GM06990 (cell line): ENCODE measurements around the gene MYRF.

Experiments used
- DNase-seq: peaks from one replicate; pipeline ENCODE4 v3.0.0-alpha.2; 2011; ENCODE audit not compliant: insufficient read length; ENCODE audit errors: extremely low read depth
- H3K27me3 ChIP-seq: replicated peaks from 2 replicates; pipeline ENCODE4 v1.6.0; 2011; ENCODE audit warnings: low read length; ENCODE audit not compliant: control insufficient read depth, insufficient read depth
- H3K36me3 ChIP-seq: 2 replicates; pipeline ENCODE4 v1.5.1; 2011; ENCODE audit warnings: low read length; ENCODE audit not compliant: control insufficient read depth, insufficient read depth
- H3K4me3 ChIP-seq: replicated peaks from 2 replicates; pipeline ENCODE4 v1.5.1; 2011; ENCODE audit warnings: low read depth, mild to moderate bottlenecking, control low read depth, low read length
- TF ChIP-seq, protein P1 (sequence below): IDR thresholded peaks from 2 replicates; pipeline ENCODE4 v1.5.1; 2011; ENCODE audit warnings: low read length, control low read depth, mild to moderate bottlenecking, inconsistent platforms; ENCODE audit not compliant: insufficient read depth, poor library complexity, severe bottlenecking

The MYRF gene

GRCh38 chr11:61751384-61751783, 1.1 kb upstream of the MYRF start:
- no peak for DNase-seq
- TF ChIP-seq, protein P1, sequence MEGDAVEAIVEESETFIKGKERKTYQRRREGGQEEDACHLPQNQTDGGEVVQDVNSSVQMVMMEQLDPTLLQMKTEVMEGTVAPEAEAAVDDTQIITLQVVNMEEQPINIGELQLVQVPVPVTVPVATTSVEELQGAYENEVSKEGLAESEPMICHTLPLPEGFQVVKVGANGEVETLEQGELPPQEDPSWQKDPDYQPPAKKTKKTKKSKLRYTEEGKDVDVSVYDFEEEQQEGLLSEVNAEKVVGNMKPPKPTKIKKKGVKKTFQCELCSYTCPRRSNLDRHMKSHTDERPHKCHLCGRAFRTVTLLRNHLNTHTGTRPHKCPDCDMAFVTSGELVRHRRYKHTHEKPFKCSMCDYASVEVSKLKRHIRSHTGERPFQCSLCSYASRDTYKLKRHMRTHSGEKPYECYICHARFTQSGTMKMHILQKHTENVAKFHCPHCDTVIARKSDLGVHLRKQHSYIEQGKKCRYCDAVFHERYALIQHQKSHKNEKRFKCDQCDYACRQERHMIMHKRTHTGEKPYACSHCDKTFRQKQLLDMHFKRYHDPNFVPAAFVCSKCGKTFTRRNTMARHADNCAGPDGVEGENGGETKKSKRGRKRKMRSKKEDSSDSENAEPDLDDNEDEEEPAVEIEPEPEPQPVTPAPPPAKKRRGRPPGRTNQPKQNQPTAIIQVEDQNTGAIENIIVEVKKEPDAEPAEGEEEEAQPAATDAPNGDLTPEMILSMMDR: no peak
- H3K27me3 ChIP-seq: peaks cover 2% of the 10 kb centered on the region
- no peak overlapping the region for H3K4me3 ChIP-seq
- H3K36me3 ChIP-seq: no peaks in the 10 kb centered on the region

DNA sequence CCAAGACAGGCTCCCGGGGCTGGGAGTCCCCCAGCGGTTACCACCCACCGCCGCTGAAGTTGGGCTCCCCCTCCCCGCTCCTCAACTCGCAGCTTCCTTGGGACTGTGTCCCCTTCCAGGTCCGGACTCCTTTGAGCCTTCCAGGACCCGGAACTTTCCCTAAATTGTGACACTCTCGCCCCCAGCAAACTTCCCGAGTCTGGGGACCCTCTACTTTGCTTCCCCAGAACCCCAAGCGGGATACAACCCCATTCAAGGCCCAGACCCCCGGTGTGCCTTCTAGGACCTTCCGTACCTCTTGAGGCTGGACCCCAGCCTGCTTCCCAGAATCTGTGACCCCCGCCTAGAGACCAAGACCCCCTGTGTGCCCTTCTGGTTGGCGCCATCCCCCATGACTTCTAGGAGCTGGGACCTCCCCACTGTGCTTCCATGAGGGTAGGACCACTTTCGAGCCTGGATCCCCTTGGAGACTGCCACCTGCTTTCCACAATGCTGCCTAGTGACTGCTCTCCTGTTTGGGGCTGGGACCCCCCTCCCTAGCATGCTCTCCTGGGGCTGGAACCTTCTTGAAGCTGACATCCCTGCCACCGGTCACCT, 587 bp downstream of the MYRF start:
- Histone ChIP-seq H3K27me3 (peaks cover 2% of the 10 kb centered on the region), H3K36me3 (no peaks in the 10 kb centered on the region), H3K4me3 (no peak overlapping the region; the same call in 1 of the 2 replicates)
- no peak for DNase-seq
- TF ChIP-seq, protein P1: no peak

DNA sequence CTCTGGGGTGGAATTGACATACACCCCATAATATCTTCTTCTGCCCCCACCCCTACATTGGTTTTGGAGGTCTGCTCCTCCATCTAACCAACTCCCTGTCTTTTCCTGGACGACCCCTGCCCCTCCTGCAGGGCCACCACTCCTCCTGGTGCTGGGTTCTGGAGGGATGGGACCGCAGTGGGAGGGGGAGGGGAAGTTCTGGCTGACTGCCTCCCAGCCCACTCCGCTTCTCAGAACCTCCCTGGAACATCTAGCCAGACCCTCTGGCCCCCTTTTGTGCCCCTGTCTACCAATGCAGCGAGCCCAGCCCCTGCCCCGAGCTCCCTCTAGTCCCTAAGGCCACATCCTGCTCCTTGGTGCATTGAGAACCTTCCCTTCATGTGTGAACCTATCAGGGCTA, 1.2 kb downstream of the MYRF start:
- H3K36me3 ChIP-seq: no peaks in the 10 kb centered on the region
- peaks cover 2% of the 10 kb centered on the region for H3K27me3 ChIP-seq
- DNase-seq: no peak
- TF ChIP-seq, protein P1: no peak
- no peak overlapping the region for H3K4me3 ChIP-seq

DNA sequence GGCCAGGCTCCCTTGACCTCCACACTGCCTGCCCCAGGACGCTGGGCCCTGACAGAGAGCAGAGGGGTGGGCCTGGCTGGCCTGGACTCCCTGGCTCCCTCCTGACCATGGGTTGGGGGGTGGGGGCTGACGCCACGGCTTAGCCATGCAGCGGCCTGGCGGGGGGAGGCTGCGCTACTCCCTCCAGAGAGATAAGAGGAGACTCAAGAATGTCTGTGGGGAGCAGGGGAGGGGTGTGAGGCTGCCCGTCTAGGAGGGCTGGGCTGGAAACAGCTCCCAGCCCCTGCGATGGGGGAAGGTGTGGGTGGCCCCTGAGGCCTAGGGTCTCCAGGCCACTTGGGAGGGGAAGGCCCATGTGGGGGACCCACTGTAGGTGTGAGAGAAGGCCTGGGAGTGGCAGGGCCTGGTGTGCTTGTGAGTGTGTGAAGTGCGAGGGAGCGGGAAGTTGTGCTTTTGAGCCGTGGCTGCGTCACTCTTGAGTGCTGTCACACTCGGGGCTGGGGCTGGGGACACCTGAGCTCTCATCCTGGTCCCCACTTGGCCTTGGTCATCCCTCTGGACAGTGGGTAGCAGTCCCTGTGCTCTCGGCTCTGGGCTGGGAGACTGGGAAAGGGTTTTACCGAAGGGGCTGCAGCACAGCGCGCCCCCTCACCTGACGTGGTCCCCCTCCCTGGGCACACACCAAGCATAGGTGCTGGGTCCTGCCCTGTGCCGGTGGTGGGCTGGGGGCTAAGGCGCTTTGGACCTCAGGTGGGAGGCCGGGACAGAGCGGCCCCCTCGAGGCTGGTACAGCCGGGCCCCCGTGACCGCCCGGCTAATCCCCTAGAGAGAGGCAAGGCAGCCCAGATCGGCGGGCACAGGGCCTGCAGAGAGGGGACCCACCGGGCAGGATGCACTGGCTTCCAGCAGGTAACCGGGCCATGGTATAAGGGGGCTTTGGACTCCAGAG, 2.4 kb downstream of the MYRF start:
- Histone ChIP-seq H3K36me3 (no peaks in the 10 kb centered on the region), H3K4me3 (no peak overlapping the region), H3K27me3 (peaks cover 2% of the 10 kb centered on the region)
- no peak for DNase-seq
- TF ChIP-seq, protein P1: no peak

DNA sequence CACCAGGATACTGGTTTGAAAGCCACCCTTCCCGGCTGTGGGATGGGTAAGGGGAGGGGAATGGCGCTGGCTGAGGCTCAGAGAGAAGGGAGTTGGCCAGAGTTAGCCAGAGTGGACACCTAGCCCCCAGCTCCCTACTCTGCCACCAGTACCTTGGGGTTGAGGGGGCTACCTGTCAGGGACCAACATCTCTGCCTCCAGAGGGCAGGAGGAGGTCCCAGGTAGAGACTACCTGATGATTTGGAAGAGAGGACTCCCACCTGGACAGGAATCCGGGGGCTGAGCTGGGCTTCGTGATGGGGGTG, 3.7 kb downstream of the MYRF start:
- no peak overlapping the region for H3K4me3 ChIP-seq
- no peaks in the 10 kb centered on the region for H3K36me3 ChIP-seq
- TF ChIP-seq, protein P1: no peak
- H3K27me3 ChIP-seq: peaks cover 2% of the 10 kb centered on the region
- no peak for DNase-seq
